Karpas-422 (cell line): ENCODE measurements around the gene C17orf78. TPM values are rescaled to one million over a fixed set of nuclear protein-coding genes. Genes with fewer than 3 reads are reported as not detected.
"Not testable (repeated sequence)": the region's sequence is repeated elsewhere in the genome, so short reads cannot be mapped to it uniquely, and the experiment has no call there.

Source experiments
- DNase-seq: peaks from one replicate; pipeline ENCODE4 v3.0.0-alpha.2; 2015
- H2AFZ ChIP-seq: fragments of 200-600 bp; sonication (generic); 2 replicates; pipeline ENCODE4 v1.6.1; 2014; ENCODE audit warnings: antibody characterized with exemption, low read length, mixed read lengths
- H3K27ac ChIP-seq: fragments of 200-600 bp; sonication (generic); 2 replicates; pipeline ENCODE4 v1.5.1; 2014; ENCODE audit warnings: mild to moderate bottlenecking, low read length, moderate library complexity
- H3K27me3 ChIP-seq: fragments of 200-600 bp; sonication (generic); 2 replicates; pipeline ENCODE4 v1.6.1; 2014; ENCODE audit warnings: low read length, mixed read lengths
- H3K36me3 ChIP-seq: fragments of 200-600 bp; sonication (generic); 2 replicates; pipeline ENCODE4 v1.6.1; 2014; ENCODE audit warnings: low read length, mixed read lengths; ENCODE audit not compliant: insufficient read depth
- H3K4me1 ChIP-seq: fragments of 200-600 bp; sonication (generic); 2 replicates; pipeline ENCODE4 v1.6.1; 2014; ENCODE audit warnings: mild to moderate bottlenecking, low read length, mixed read lengths
- H3K4me2 ChIP-seq: fragments of 200-600 bp; sonication (generic); 2 replicates; pipeline ENCODE4 v1.6.1; 2014; ENCODE audit warnings: low read length, low read depth, mild to moderate bottlenecking; ENCODE audit not compliant: poor library complexity, severe bottlenecking
- H3K4me3 ChIP-seq: fragments of 200-600 bp; sonication (generic); 2 replicates; pipeline ENCODE4 v1.5.1; 2014; ENCODE audit warnings: mild to moderate bottlenecking, antibody characterized with exemption, low read length, mixed read lengths
- H3K79me2 ChIP-seq: fragments of 200-600 bp; sonication (generic); 2 replicates; pipeline ENCODE4 v1.6.1; 2014; ENCODE audit warnings: mild to moderate bottlenecking, low read length, mixed read lengths
- H3K9ac ChIP-seq: fragments of 200-600 bp; sonication (generic); 2 replicates; pipeline ENCODE4 v1.6.0; 2014; ENCODE audit warnings: low read length
- H3K9me2 ChIP-seq: fragments of 200-600 bp; sonication (generic), shearing (Covaris generic); replicated peaks from 2 replicates; pipeline ENCODE4 v1.6.0; 2014; ENCODE audit warnings: mild to moderate bottlenecking, low read length, moderate library complexity; ENCODE audit not compliant: insufficient read depth
- H3K9me3 ChIP-seq: fragments of 300-700, 200-600 bp; sonication (generic); 2 replicates; pipeline ENCODE4 v1.6.1; 2014; ENCODE audit warnings: low read length, mixed read lengths
- H4K20me1 ChIP-seq: fragments of 200-600 bp; sonication (generic); 2 replicates; pipeline ENCODE4 v1.6.1; 2014; ENCODE audit warnings: mild to moderate bottlenecking, antibody characterized with exemption, low read length, low read depth; ENCODE audit not compliant: insufficient read depth
- total RNA-seq: library from RNA; depleted of rRNA; stranded (reverse); fragments of >200 nt; shearing (Covaris generic); gene quantifications from 2 replicates; pipeline ENCODE4 v1.2.3, GENCODE V29; 2014; ENCODE audit warnings: low replicate concordance

C17orf78 gene
- total RNA-seq, 1 experiment from 2014 or later, result not detected

DNA sequence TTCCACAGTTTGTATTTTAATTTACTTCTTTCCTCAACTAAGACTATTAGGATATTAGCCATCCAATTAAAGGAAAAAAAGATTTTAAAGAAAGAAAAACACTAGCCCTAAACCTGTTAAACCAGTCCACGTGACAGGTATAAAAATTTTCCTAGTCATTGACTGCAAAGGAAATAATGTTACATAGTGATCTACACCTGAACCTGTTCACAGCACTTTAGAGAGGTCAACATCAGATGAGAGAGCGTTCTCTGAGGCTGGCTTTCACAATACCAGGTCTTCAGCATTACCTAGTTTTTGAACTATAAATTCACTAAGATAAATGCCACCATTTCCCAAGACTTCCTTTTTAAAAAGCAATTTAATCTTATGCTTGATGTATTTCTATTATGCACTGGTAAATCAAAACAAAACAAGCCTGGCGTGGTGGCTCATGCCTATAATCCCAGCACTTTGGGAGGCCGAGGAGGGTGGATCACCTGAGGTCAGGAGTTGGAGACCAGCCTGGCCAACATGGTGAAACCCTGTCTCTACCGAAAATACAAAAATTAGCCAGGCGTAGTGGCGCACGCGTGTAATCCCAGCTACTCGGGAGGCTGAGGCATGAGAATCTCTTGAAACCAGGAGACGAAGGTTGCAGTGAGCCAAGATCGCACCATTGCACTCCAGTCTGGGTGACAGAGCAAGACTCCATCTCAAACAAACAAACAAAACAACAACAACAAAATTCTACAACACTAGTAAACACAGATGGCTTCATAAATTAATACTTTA lies 18.8 kb upstream of the C17orf78 start:
- H3K9ac ChIP-seq, result peak overlapping the region; percentile 98
- not testable (repeated sequence) for H2AFZ ChIP-seq, H3K9me2 ChIP-seq, H3K27ac ChIP-seq, H4K20me1 ChIP-seq, H3K9me3 ChIP-seq, H3K27me3 ChIP-seq, DNase-seq
- peaks cover 21% of the 10 kb centered on the region for H3K36me3 ChIP-seq
- H3K4me3 ChIP-seq, result peak overlapping the region; percentile 78
- H3K79me2 ChIP-seq, result peaks cover 67% of the 10 kb centered on the region
- peaks cover 24% of the 10 kb centered on the region for H3K4me1 ChIP-seq
- peak overlapping the region; percentile 88 for H3K4me2 ChIP-seq

DNA sequence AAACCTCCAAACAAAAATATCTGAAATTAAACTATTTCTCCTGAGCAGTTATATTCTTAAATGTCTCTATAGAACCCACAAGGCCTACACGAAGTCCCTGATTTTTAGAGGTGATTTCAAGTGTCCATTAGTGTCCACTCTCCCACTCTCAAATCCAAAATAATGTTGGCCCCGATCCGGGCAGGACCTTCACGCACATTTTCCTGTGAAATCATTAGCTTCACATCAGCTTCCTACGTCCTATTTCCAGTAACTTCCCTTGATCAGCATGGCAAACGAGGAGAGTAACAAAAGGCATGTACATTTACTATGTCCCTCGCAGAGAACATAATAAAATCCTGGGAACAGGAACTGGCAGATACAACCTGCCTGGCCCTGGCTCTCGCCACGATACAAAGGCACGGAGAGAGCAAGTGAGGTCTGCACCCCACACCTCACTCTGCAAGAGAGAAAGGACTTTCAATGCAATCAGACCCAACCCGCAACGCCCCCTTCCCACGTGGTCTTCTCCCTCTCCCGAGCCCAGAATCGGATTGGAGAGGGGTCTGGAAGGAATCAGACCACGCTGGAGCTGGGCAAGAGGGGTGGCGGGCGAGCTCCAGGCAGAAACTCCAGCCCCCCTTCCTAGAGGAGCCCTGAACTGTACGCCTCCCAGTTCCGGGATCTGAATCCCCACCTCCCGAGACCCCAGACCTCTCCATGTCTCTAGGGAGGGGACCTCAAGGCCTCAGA lies 17.5 kb upstream of the C17orf78 start:
- peaks cover 16% of the 10 kb centered on the region for H3K36me3 ChIP-seq
- H4K20me1 ChIP-seq, result peaks cover 4% of the 10 kb centered on the region
- H3K27ac ChIP-seq, result peak overlapping the region; percentile 57
- no peaks in the 10 kb centered on the region for H3K27me3 ChIP-seq
- no peaks in the 10 kb centered on the region for H3K9me3 ChIP-seq
- peaks cover 54% of the 10 kb centered on the region for H3K79me2 ChIP-seq
- peak overlapping the region; percentile 98 for H3K9ac ChIP-seq
- DNase-seq, result peak; percentile 82
- H3K9me2 ChIP-seq, result no peaks in the 10 kb centered on the region
- peak overlapping the region; percentile 88 for H3K4me2 ChIP-seq
- peaks cover 24% of the 10 kb centered on the region for H3K4me1 ChIP-seq
- peak overlapping the region; percentile 66; the same call in 1 of the 2 replicates for H2AFZ ChIP-seq
- peak overlapping the region; percentile 78 for H3K4me3 ChIP-seq

GRCh38 chr17:37358830-37359681 lies 16.7 kb upstream of the C17orf78 start:
- Histone ChIP-seq H3K4me1 (peaks cover 24% of the 10 kb centered on the region), H3K4me2 (peak overlapping the region; percentile 88), H2AFZ (peak overlapping the region; percentile 66; the same call in 1 of the 2 replicates), H3K9me3 (no peaks in the 10 kb centered on the region), H3K9ac (peak overlapping the region; percentile 98), H3K27me3 (no peaks in the 10 kb centered on the region), H3K36me3 (peaks cover 12% of the 10 kb centered on the region), H3K9me2 (no peaks in the 10 kb centered on the region), H4K20me1 (peaks cover 4% of the 10 kb centered on the region), H3K27ac (peak overlapping the region; percentile 57), H3K79me2 (peaks cover 48% of the 10 kb centered on the region), H3K4me3 (peak overlapping the region; percentile 78)
- DNase-seq, result peak; percentile 98

- Histone ChIP-seq H3K9me3 (no peaks in the 10 kb centered on the region), H3K79me2 (peaks cover 41% of the 10 kb centered on the region), H3K9ac (peak overlapping the region; percentile 73), H3K4me2 (peak overlapping the region; percentile 63), H3K9me2 (no peaks in the 10 kb centered on the region), H3K27ac (peak overlapping the region; percentile 56), H3K4me1 (peaks cover 24% of the 10 kb centered on the region), H3K36me3 (peaks cover 6% of the 10 kb centered on the region; the same call in 1 of the 2 replicates), H2AFZ (0 out of 2 replicates have a peak overlapping the region, but pooled peaks have one; percentile 17), H3K4me3 (peak overlapping the region; percentile 58), H4K20me1 (peaks cover 4% of the 10 kb centered on the region; the same call in 1 of the 2 replicates), H3K27me3 (no peaks in the 10 kb centered on the region)
- no peak for DNase-seq
Observed at GRCh38 chr17:37359682-37360188, 16.1 kb upstream of the C17orf78 start.

- Histone ChIP-seq H3K36me3 (peaks cover 6% of the 10 kb centered on the region; the same call in 1 of the 2 replicates), H3K4me1 (peaks cover 24% of the 10 kb centered on the region), H3K9me3 (no peaks in the 10 kb centered on the region), H3K9ac (no peak overlapping the region), H3K4me3 (no peak overlapping the region), H3K27me3 (no peaks in the 10 kb centered on the region), H3K27ac (no peak overlapping the region), H3K9me2 (no peaks in the 10 kb centered on the region), H2AFZ (no peak overlapping the region), H3K79me2 (peaks cover 32% of the 10 kb centered on the region), H4K20me1 (peaks cover 4% of the 10 kb centered on the region; the same call in 1 of the 2 replicates), H3K4me2 (no peak overlapping the region)
- no peak for DNase-seq
Observed at GRCh38 chr17:37360632-37361031, 15.2 kb upstream of the C17orf78 start.

- H3K9me3 ChIP-seq, result no peaks in the 10 kb centered on the region
- H3K4me2 ChIP-seq, result no peak overlapping the region
- no peak overlapping the region for H2AFZ ChIP-seq
- no peaks in the 10 kb centered on the region for H3K27me3 ChIP-seq
- H3K4me3 ChIP-seq, result no peak overlapping the region
- H3K9me2 ChIP-seq, result no peaks in the 10 kb centered on the region
- no peak for DNase-seq
- H4K20me1 ChIP-seq, result peaks cover 4% of the 10 kb centered on the region; the same call in 1 of the 2 replicates
- peaks cover 23% of the 10 kb centered on the region for H3K79me2 ChIP-seq
- H3K27ac ChIP-seq, result no peak overlapping the region
- peaks cover 23% of the 10 kb centered on the region for H3K4me1 ChIP-seq
- peaks cover 5% of the 10 kb centered on the region; the same call in 1 of the 2 replicates for H3K36me3 ChIP-seq
- no peak overlapping the region for H3K9ac ChIP-seq
Observed at GRCh38 chr17:37361543-37361942, 14.2 kb upstream of the C17orf78 start.

DNA sequence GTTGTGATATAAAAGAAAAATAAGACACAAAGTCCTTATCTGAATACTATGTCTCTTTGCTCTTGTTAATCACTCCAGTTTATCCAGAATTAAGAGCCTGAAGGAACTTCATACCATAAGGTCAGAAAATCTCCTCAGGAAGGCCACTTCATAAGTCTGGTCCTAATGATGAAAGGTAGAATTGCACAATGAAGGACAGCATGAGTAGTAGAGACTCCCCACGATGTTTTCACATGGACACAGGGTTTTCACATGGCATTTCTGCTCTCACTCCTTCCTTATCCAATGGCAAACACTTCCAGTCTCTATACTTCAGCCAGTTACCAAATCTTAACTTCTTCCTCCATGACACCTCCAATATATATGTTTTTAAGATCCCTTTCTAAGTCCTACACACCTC lies 10.2 kb upstream of the C17orf78 start:
- no peak overlapping the region for H3K9ac ChIP-seq
- H3K4me1 ChIP-seq, result no peaks in the 10 kb centered on the region

More for the DNA sequence above, 10.2 kb upstream of the C17orf78 start:
- H3K36me3 ChIP-seq, result no peaks in the 10 kb centered on the region
- H3K27me3 ChIP-seq, result no peaks in the 10 kb centered on the region
- no peak overlapping the region for H3K4me3 ChIP-seq
- no peaks in the 10 kb centered on the region for H3K9me2 ChIP-seq
- no peak for DNase-seq
- no peak overlapping the region for H2AFZ ChIP-seq
- no peaks in the 10 kb centered on the region for H3K9me3 ChIP-seq
- no peaks in the 10 kb centered on the region for H4K20me1 ChIP-seq
- no peak overlapping the region for H3K27ac ChIP-seq
- no peaks in the 10 kb centered on the region for H3K79me2 ChIP-seq
- H3K4me2 ChIP-seq, result no peak overlapping the region
